ENCODE measurements around the gene TBC1D10A.

- TF ChIP-seq EGR1 (IDR thresholded peaks at IDR 0.05) (no peak), TEAD4 (IDR thresholded peaks at IDR 0.05) (no peak), RAD21 (IDR thresholded peaks at IDR 0.05; ENCODE audit: low read depth) (no peak), TCF12 (IDR thresholded peaks at IDR 0.05; ENCODE audit: low read depth) (no peak), NFIC (IDR thresholded peaks at IDR 0.05) (no peak)
These were observed 79.2 kb downstream of the TBC1D10A start for GRCh38 chr22:30247561-30247960.
